SK-N-SH (cell line): ENCODE results near the gene MBD6. TPM values are rescaled to one million over a fixed set of nuclear protein-coding genes. Genes with fewer than 3 reads are reported as not detected.
"Not testable (repeated sequence)": the region's sequence is repeated elsewhere in the genome, so short reads cannot be mapped to it uniquely, and the experiment has no call there.

ENCODE experiments used
- CTCF ChIA-PET: fragments of 300-600, 350-600 bp; formaldehyde crosslinking; extraction: SDS; loops from one replicate; lab custom pipeline; 2021; lab: Yijun Ruan, JAX
- POLR2A ChIA-PET: fragments of 350-600 bp; sonication (Branson Sonifier 250); formaldehyde crosslinking; extraction: SDS; loops from one replicate; lab custom pipeline; 2020; ENCODE audit warnings: antibody characterized with exemption, inconsistent platforms; lab: Yijun Ruan, JAX
- DNase-seq: peaks from one replicate; pipeline ENCODE4 v3.0.0; 2012
- H2AFZ ChIP-seq: fragments of 200-600 bp; sonication (generic); 2 replicates; pipeline ENCODE4 v1.8.1; 2016; ENCODE audit warnings: antibody characterized with exemption, mild to moderate bottlenecking, low read depth
- H3F3A ChIP-seq: fragments of 200-600 bp; sonication (generic); replicated peaks from 2 replicates; pipeline ENCODE3; 2016; ENCODE audit warnings: antibody characterized with exemption, mild to moderate bottlenecking; ENCODE audit not compliant: insufficient read depth
- H3K27ac ChIP-seq, 2 experiments: fragments of 200-500 bp in 1 of 2; fragments of 200-600 bp in 1 of 2; sonication (Bioruptor generic) in 1 of 2; sonication (generic), shearing (Covaris generic) in 1 of 2; 2 replicates each; pipeline versions ENCODE4 v1.5.1 to v1.6.1; 2014 to 2016; ENCODE audit warnings: low read depth in 2 of 2, inconsistent platforms in 1 of 2, low read length in 1 of 2, mild to moderate bottlenecking in 1 of 2, mixed read lengths in 1 of 2
- H3K27me3 ChIP-seq: fragments of 200-600 bp; sonication (generic), shearing (Covaris generic); 2 replicates; pipeline ENCODE4 v1.6.1; 2016; ENCODE audit warnings: mixed run types; ENCODE audit not compliant: insufficient read depth
- H3K36me3 ChIP-seq, 2 experiments: fragments of 200-500 bp in 1 of 2; fragments of 200-600 bp in 1 of 2; sonication (Bioruptor generic) in 1 of 2; sonication (generic) in 1 of 2; replicated peaks in 1 of 2; 2 replicates each; pipeline versions ENCODE3 to v1.5.1; 2014 to 2016; ENCODE audit warnings: low read length in 1 of 2, mild to moderate bottlenecking in 1 of 2; ENCODE audit not compliant: insufficient read depth in 2 of 2, control insufficient read depth in 1 of 2
- H3K4me1 ChIP-seq, 2 experiments: fragments of 200-500 bp in 1 of 2; fragments of 200-600 bp in 1 of 2; sonication (Bioruptor generic) in 1 of 2; sonication (generic), shearing (Covaris generic) in 1 of 2; 2 replicates each; pipeline versions ENCODE4 v1.5.1 to v1.6.1; 2014 to 2016; ENCODE audit warnings: low read depth in 1 of 2, low read length in 1 of 2, mixed run types in 1 of 2; ENCODE audit not compliant: insufficient read depth in 2 of 2, control insufficient read depth in 1 of 2
- H3K4me2 ChIP-seq: fragments of 200-600 bp; sonication (generic), shearing (Covaris generic); 2 replicates; pipeline ENCODE4 v1.6.1; 2017; ENCODE audit warnings: mixed run types
- H3K4me3 ChIP-seq, 2 experiments: fragments of 200-500 bp in 1 of 2; fragments of 200-600 bp in 1 of 2; sonication (Bioruptor generic) in 1 of 2; sonication (generic), shearing (Covaris generic) in 1 of 2; 2 replicates each; pipeline versions ENCODE4 v1.5.1 to v1.8.1; 2014 to 2016; ENCODE audit warnings: low read depth in 2 of 2, inconsistent platforms in 1 of 2, low read length in 1 of 2, mild to moderate bottlenecking in 1 of 2, mixed read lengths in 1 of 2, moderate library complexity in 1 of 2
- H3K79me2 ChIP-seq: fragments of 200-600 bp; sonication (generic); 2 replicates; pipeline ENCODE4 v1.8.1; 2017; ENCODE audit warnings: mild to moderate bottlenecking; ENCODE audit not compliant: insufficient read depth
- H3K9ac ChIP-seq: fragments of 200-600 bp; sonication (generic); 2 replicates; pipeline ENCODE4 v1.6.1; 2017; ENCODE audit warnings: mixed run types
- H3K9me2 ChIP-seq: fragments of 200-600 bp; sonication (generic); 2 replicates; pipeline ENCODE4 v1.6.1; 2017; ENCODE audit warnings: mixed run types
- H3K9me3 ChIP-seq: fragments of 200-600 bp; sonication (generic); 2 replicates; pipeline ENCODE4 v1.6.1; 2017; ENCODE audit warnings: mixed run types, mild to moderate bottlenecking, moderate library complexity
- H4K20me1 ChIP-seq: fragments of 200-600 bp; sonication (generic); 2 replicates; pipeline ENCODE4 v1.6.1; 2017; ENCODE audit warnings: mild to moderate bottlenecking, mixed run types; ENCODE audit not compliant: insufficient read depth
- CHD2 ChIP-seq: fragments of 150-350 bp; IDR thresholded peaks from 2 replicates; pipeline ENCODE4 v1.6.1; 2018; ENCODE audit warnings: low read length; ENCODE audit not compliant: partially characterized antibody
- CTCF ChIP-seq: fragments of 200-600 bp; sonication (generic); IDR thresholded peaks from 2 replicates; pipeline ENCODE4 v1.6.1; 2017; ENCODE audit warnings: antibody characterized with exemption, mild to moderate bottlenecking, moderate library complexity
- ELF1 ChIP-seq: IDR thresholded peaks from 2 replicates; pipeline ENCODE4 v1.4.0; 2012
- FOSL2 ChIP-seq: IDR thresholded peaks from 2 replicates; pipeline ENCODE4 v1.4.0; 2012; ENCODE audit warnings: low read depth, mild to moderate bottlenecking, moderate library complexity, borderline replicate concordance
- GABPA ChIP-seq: IDR thresholded peaks from 2 replicates; pipeline ENCODE4 v1.4.0; 2012; ENCODE audit warnings: low read depth, mild to moderate bottlenecking
- GATA2 ChIP-seq: sonication (generic); formaldehyde crosslinking; IDR thresholded peaks from 2 replicates; pipeline ENCODE4 v1.5.0; 2020; ENCODE audit warnings: mild to moderate bottlenecking, missing genetic modification reagents
- MXI1 ChIP-seq: IDR thresholded peaks from 2 replicates; pipeline ENCODE4 v1.6.1; 2012; ENCODE audit warnings: mild to moderate bottlenecking, low read depth, low read length, improper control_type of control experiment
- NRF1 ChIP-seq: IDR thresholded peaks from 2 replicates; pipeline ENCODE4 v1.6.1; 2012; ENCODE audit warnings: low read depth, mild to moderate bottlenecking, low read length
- POLR2AphosphoS5 ChIP-seq: IDR thresholded peaks from 2 replicates; pipeline ENCODE4 v1.6.1; 2012; ENCODE audit warnings: low read depth, low read length
- RAD21 ChIP-seq: IDR thresholded peaks from 2 replicates; pipeline ENCODE4 v1.6.1; 2012; ENCODE audit warnings: mild to moderate bottlenecking, low read length
- SIN3A ChIP-seq: IDR thresholded peaks from 2 replicates; pipeline ENCODE4 v1.6.1; 2012; ENCODE audit warnings: low read depth, mild to moderate bottlenecking, low read length, moderate library complexity, borderline replicate concordance
- TCF12 ChIP-seq: IDR thresholded peaks from 2 replicates; pipeline ENCODE4 v1.4.0; 2012
- TEAD4 ChIP-seq: IDR thresholded peaks from 2 replicates; pipeline ENCODE4 v1.4.0; 2012; ENCODE audit warnings: mild to moderate bottlenecking, borderline replicate concordance; ENCODE audit not compliant: insufficient read depth
- USF1 ChIP-seq: IDR thresholded peaks from 2 replicates; pipeline ENCODE4 v1.4.0; 2012; ENCODE audit warnings: low read depth, borderline replicate concordance
- ZBTB33 ChIP-seq: IDR thresholded peaks from 2 replicates; pipeline ENCODE4 v1.4.0; 2012; ENCODE audit warnings: low read depth, borderline replicate concordance
- WGBS: methylation state at CpG from one replicate; pipeline ENCODE4 v1.1.6; 2017; ENCODE audit warnings: low lambda C conversion rate; 5-methylcytosine and 5-hydroxymethylcytosine counted together
- polyA plus RNA-seq, 3 experiments: library from polyadenylated mRNA; depleted of rRNA; stranded (reverse); fragments of >200 nt; gene quantifications; 2 replicates each; pipeline ENCODE4 v1.2.3, GENCODE V29; 2012

The MBD6 gene
- polyA plus RNA-seq, 1 of the 3 experiments (the other 2 are of a cell fraction) = 8.6 TPM

- H3K4me3 ChIP-seq = no peak overlapping the region
- H3K4me1 ChIP-seq = peaks cover 1 to 11% of the 10 kb centered on the region in 2 experiments; a peak in 3 of 4 replicates
- H3K79me2 ChIP-seq = peaks cover 17% of the 10 kb centered on the region
- no peak for DNase-seq
- H3K9me2 ChIP-seq = no peaks in the 10 kb centered on the region
- H2AFZ ChIP-seq = no peak overlapping the region
- 100% methylated on average over 5 of the region's 5 CpGs for WGBS
- ChIA-PET CTCF (no interaction called here), POLR2A (interaction anchor here (0.7 to 1.3 kb wide), 5 partner anchors 8 to 284 kb away, joined by 3 to 4 read pairs (median 3); partner anchors contain the start of gene SHMT2)
- H3K9ac ChIP-seq = no peak overlapping the region
- peaks cover 48% of the 10 kb centered on the region for H3F3A ChIP-seq
- peaks cover 24% of the 10 kb centered on the region for H4K20me1 ChIP-seq
- no peaks in the 10 kb centered on the region for H3K27me3 ChIP-seq
- no peak for TF ChIP-seq ELF1
- TF ChIP-seq SIN3A = no peak
- no peak for TF ChIP-seq GABPA
- TF ChIP-seq GATA2 = no peak
- TF ChIP-seq TEAD4 = no peak
- TF ChIP-seq TCF12 = no peak
- TF ChIP-seq USF1 = no peak
- TF ChIP-seq POLR2AphosphoS5 = no peak
- no peak for TF ChIP-seq CHD2
- no peak for TF ChIP-seq FOSL2
- no peak for TF ChIP-seq MXI1
- TF ChIP-seq NRF1 = no peak
- TF ChIP-seq ZBTB33 = no peak
- no peak for TF ChIP-seq RAD21
- TF ChIP-seq CTCF = no peak
- peaks cover 54 to 72% of the 10 kb centered on the region in 2 experiments for H3K36me3 ChIP-seq
- no peaks in the 10 kb centered on the region for H3K9me3 ChIP-seq
- H3K27ac ChIP-seq = no peak overlapping the region
- H3K4me2 ChIP-seq = no peak overlapping the region
Observed at GRCh38 chr12:57513266-57513665, 9.4 kb upstream of the MBD6 start.

- not testable (repeated sequence) for H3K27ac ChIP-seq, H2AFZ ChIP-seq, H3K9me2 ChIP-seq, H3K4me2 ChIP-seq, DNase-seq, H3K27me3 ChIP-seq, H3K9me3 ChIP-seq, H3K9ac ChIP-seq, H3K4me3 ChIP-seq
- Histone ChIP-seq H3F3A (peaks cover 49% of the 10 kb centered on the region), H4K20me1 (peaks cover 28% of the 10 kb centered on the region), H3K4me1 (peaks cover 5 to 15% of the 10 kb centered on the region in 2 experiments; a peak in 3 of 4 replicates), H3K36me3 (peaks cover 58 to 72% of the 10 kb centered on the region in 2 experiments), H3K79me2 (peaks cover 21% of the 10 kb centered on the region)
- ChIA-PET CTCF (interaction anchor here (1.9 to 2.1 kb wide), 2 partner anchors 12 to 55 kb away, joined by 5 read pairs; partner anchors contain the start of gene GLI1), POLR2A (interaction anchor here (0.5 to 1.3 kb wide), 4 partner anchors 9 to 284 kb away, joined by 3 read pairs; partner anchors contain the start of gene SHMT2)
- 97% methylated on average over 6 of the region's 6 CpGs for WGBS
Observed at GRCh38 chr12:57513677-57514076, 8.9 kb upstream of the MBD6 start.

- 94% methylated on average over 9 of the region's 9 CpGs for WGBS
- CTCF ChIA-PET = interaction anchor here (0.5 to 2.1 kb wide), 5 partner anchors 13 to 425 kb away, joined by 3 to 5 read pairs (median 4); partner anchors contain the start of genes GLI1 and NAB2
- not testable (repeated sequence) for H3K9ac ChIP-seq, H2AFZ ChIP-seq, H3K9me3 ChIP-seq, H3K27ac ChIP-seq, H3K4me3 ChIP-seq, H3K27me3 ChIP-seq, H3K9me2 ChIP-seq, H3K4me2 ChIP-seq, DNase-seq
- Histone ChIP-seq H3K36me3 (peaks cover 60 to 67% of the 10 kb centered on the region in 2 experiments), H3F3A (peaks cover 52% of the 10 kb centered on the region), H3K79me2 (peaks cover 27% of the 10 kb centered on the region), H4K20me1 (peaks cover 34% of the 10 kb centered on the region), H3K4me1 (peaks cover 9 to 21% of the 10 kb centered on the region in 2 experiments)
- POLR2A ChIA-PET = interaction anchor here (0.5 to 2.2 kb wide), 4 partner anchors 9 to 97 kb away, joined by 3 to 8 read pairs (median 3); no protein-coding TSS in a partner anchor
Observed at GRCh38 chr12:57514246-57514645, 8.4 kb upstream of the MBD6 start.
